PC-9 (cell line): ENCODE data around the gene SH3PXD2B.

Experiments
- CTCF ChIP-seq: fragments of 200-600 bp; sonication (generic); conservative IDR thresholded peaks from 2 replicates; pipeline ENCODE4 v1.6.1; 2017; ENCODE audit warnings: mixed run types, antibody characterized with exemption, mild to moderate bottlenecking, moderate library complexity
- EZH2 ChIP-seq: fragments of 200-600 bp; sonication (generic); IDR thresholded peaks from 2 replicates; pipeline ENCODE4 v1.8.0; 2017; ENCODE audit warnings: antibody characterized with exemption, low read depth

GRCh38 chr5:172499287-172499686 lies 45.0 kb upstream of the SH3PXD2B start:
- TF ChIP-seq CTCF (no peak), EZH2 (no peak)
